HG03045 (cell line): Measurements from ENCODE around the gene NOTCH1.
A peak's percentile ranks its signal among the peaks of the same experiment; 100 is the strongest.

Experiments used
- ATAC-seq: cut with Tn5 transposase; IDR thresholded peaks from one replicate; pipeline ENCODE4 v1.9.1; 2021; ENCODE audit warnings: mild to moderate bottlenecking, moderate library complexity; ENCODE audit not compliant: unreplicated experiment

Gene NOTCH1

DNA sequence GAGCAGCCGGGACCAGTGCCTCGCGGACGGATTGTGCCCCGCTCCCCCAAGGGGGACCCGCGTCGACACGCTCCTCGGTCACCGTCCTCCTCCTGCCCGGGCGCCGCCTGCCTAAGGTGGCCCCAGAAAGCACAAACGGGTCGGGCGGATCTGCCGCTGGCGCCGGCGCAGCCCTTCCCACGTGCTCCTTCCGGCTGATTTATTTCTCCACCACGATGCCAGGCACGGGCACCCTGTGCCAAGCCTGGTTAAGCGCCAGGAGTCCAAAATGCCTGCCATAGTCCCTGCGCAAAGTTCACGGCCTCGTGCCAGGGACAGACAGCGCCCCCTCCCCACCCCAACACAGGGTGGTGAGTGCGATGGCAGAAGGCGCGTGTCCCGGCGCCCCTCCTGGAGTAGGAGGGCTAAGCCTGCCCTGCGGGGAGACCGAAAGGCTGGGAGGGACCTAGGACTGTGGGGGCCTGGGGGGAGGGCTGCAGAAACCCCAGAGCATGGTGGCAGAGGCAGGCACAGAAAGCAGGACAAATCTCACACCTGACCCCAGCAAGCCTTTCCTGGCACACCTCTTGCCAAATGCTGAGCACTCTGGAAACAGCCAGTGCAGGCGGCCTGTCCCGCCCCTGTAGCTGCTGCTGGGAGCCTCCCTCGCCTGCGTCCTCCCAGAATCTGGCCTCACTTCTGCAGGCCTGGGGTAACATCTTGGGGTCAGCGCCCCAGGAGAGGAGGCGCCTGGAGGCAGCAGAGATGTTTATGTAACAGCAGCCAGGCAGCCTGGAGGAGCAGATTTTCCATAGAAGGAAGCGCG is 1.1 kb upstream of the NOTCH1 start:
- no peak for ATAC-seq

- no peak for ATAC-seq
Observed at GRCh38 chr9:136545692-136545964, 220 bp downstream of the NOTCH1 start.

- ATAC-seq: peak; percentile 27
Observed at GRCh38 chr9:136544964-136545691, 720 bp downstream of the NOTCH1 start.

DNA sequence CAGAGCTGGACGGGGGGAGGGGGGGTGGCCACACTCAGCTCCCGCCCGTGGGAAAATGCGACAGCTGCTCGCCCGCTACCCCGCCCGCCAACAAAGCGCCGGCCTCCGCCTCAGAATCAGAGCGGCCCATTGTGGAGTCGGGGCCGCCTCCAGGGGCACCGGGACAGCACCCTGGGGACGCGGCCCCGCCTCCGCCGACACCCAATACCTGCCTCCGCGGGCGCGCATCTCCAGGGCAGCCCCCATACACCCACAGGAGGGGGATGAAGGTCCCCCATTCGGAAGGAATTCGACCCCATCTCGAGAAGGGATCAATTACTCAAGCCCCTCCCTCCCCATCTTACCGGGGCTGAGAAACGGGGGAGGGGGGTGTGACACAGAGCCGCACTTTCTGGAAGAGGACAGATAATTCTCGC is 1.3 kb downstream of the NOTCH1 start:
- ATAC-seq: no peak

GRCh38 chr9:136543830-136544547 is 1.9 kb downstream of the NOTCH1 start:
- no peak for ATAC-seq

GRCh38 chr9:136543280-136543679 is 2.6 kb downstream of the NOTCH1 start:
- ATAC-seq: no peak

DNA sequence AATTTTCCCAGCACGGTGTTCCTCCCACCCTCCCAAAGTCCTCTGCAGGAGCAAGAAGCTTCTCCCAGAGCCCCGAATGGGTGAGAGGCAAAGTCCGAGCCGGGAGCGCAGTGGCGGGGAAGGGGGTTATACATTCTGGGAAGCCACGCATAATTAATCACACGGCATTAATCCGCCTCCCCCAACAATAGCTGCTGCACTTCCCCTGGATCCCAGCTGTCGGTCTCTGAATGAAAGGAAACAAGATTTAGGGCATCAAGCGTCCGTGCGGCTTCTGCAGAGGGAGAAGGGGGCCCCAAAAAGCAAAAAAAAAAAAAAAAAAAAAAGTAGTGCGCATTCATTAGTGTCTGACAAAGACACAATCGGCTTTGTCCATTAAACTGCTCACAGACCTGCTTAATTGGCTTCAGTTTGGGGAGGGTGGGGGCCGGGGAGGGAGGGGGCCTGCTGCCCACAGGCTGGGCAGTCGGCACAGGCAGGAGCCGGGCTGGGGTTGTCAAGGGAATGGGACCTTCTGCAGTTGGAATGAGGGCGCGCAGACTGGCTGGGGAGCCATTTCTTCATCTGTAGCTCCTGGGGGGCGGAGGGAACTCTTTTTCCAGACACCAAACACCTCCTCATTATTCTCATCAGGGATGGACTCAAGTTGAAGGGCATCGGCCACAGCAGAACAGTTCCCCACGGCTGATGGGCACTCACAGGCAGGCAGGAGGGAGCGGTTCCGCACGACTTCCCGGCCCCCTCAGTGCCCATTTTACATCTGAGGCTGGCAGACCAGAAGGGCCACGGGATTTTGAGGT is 3.4 kb downstream of the NOTCH1 start:
- ATAC-seq: no peak

- ATAC-seq: no peak
Observed at GRCh38 chr9:136541709-136542108, 4.1 kb downstream of the NOTCH1 start.

- no peak for ATAC-seq
Observed at GRCh38 chr9:136541179-136541578, 4.7 kb downstream of the NOTCH1 start.

- peak; percentile 43 for ATAC-seq
Observed at GRCh38 chr9:136539427-136540421, 6.1 kb downstream of the NOTCH1 start.

DNA sequence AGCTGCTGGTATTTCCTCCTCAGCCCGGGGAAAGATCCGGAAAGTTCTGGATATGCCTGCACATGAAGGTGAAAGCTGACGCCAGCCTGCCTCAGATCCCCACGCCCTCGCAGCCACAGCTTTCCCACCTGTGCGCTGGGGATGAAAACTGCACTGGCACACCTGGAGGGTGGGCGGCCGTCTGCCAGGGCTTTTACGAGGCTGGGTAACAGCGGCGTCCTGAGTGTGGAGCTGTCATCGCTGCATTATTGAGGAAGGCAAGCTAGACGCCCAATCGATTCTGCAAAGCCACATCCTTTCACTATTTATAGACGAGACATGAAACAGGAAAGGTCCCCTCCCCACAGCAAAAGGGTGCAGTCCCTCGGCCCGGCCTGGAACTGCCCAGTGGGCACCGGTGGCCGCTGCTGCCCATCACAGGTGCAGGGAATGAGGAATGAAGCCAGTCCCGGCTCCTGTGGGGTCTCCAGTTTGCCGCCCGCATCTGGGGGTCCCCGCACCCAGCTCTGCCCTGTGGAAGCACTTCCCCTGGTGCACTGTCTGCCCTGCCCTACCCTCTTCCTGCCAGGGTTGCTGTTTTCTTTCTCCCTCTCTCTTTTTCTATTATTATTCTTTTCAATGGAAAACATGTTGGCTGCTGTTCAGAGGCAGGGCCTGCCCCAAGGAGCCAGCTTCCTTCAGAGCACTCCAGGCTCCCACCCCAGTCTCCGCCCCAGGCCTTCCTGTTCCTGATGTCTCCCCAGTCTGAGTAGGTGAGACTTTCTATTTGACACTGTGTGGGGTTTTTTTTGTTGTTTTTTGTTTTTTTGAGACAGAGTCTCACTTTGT is 7.0 kb downstream of the NOTCH1 start:
- no peak for ATAC-seq

GRCh38 chr9:136537896-136538598 is 7.8 kb downstream of the NOTCH1 start:
- no peak for ATAC-seq

GRCh38 chr9:136537411-136537810 is 8.4 kb downstream of the NOTCH1 start:
- no peak for ATAC-seq

DNA sequence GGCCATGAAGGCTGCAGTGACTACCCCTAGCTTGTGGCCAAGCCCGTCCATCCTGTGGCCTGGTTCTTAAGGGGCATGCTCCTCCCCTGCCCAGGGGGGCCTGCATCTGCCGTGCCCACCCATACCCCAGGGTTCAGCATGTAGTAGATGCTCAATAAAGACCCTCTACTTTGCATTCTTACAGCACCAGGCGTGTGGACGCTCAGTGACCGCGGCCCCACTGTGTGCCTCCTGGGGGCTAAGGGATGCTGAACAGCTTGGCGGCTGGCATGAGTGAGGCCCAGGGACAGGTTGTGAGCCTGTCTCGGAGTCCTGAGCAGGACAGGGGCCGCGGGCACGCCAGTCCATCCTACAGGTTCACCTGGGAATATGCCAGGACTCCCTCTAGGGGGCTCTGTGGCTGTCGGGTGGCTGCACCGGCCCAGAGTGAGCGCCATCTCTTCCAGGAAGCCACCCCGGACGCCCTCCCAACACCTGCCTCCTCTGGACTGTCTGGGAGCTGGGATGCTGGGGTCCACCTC is 9.1 kb downstream of the NOTCH1 start:
- ATAC-seq: no peak

- no peak for ATAC-seq
Observed at GRCh38 chr9:136536051-136536720, 9.7 kb downstream of the NOTCH1 start.

- ATAC-seq: no peak
Observed at GRCh38 chr9:136535070-136535469, 10.8 kb downstream of the NOTCH1 start.

- ATAC-seq: no peak
Observed at GRCh38 chr9:136534366-136534765, 11.5 kb downstream of the NOTCH1 start.

GRCh38 chr9:136533775-136534157 is 12.1 kb downstream of the NOTCH1 start:
- no peak for ATAC-seq
